Right lobe of liver (tissue), 6 donors: ENCODE measurements around the gene SLC50A1. TPM values are rescaled to one million over a fixed set of nuclear protein-coding genes. Genes with fewer than 3 reads are reported as not detected.
"Not testable (repeated sequence)": the region's sequence is repeated elsewhere in the genome, so short reads cannot be mapped to it uniquely, and the experiment has no call there.

Experiments used
- ATAC-seq, 4 donors: fragments of 200-7000 bp; cut with Tn5 transposase; one replicate each; pipeline ENCODE4 v1.9.1; 2020; ENCODE audit warnings: mild to moderate bottlenecking in 4 of 4, moderate library complexity in 4 of 4
- DNase-seq, 3 donors: peaks; one replicate each; pipeline ENCODE4 v3.0.0-alpha.2; 2020
- H3K27ac ChIP-seq, 3 donors: fragments of 200-600 bp; one replicate each; pipeline ENCODE4 v1.8.0; 2022
- H3K27me3 ChIP-seq, 2 donors: fragments of 200-600 bp; one replicate each; pipeline ENCODE4 v1.8.0; 2022
- H3K36me3 ChIP-seq, 4 donors: fragments of 200-600 bp; sonication (generic) in 1 of 4; one replicate each; pipeline versions ENCODE4 v1.5.1 to v1.8.0; 2017 to 2022; ENCODE audit warnings: control low read depth in 1 of 4
- H3K4me1 ChIP-seq, 4 donors: fragments of 200-600 bp; sonication (generic) in 1 of 4; one replicate each; pipeline versions ENCODE4 v1.5.1 to v1.8.0; 2017 to 2022; ENCODE audit warnings: control low read depth in 1 of 4
- H3K4me3 ChIP-seq, 3 donors: fragments of 200-600 bp; one replicate each; pipeline ENCODE4 v1.8.0; 2022
- H3K9me3 ChIP-seq, 4 donors: fragments of 200-600 bp; sonication (generic) in 1 of 4; one replicate each; pipeline versions ENCODE4 v1.5.1 to v1.8.0; 2017 to 2022; ENCODE audit warnings: control low read depth in 1 of 4
- CTCF ChIP-seq, 4 donors: fragments of 200-600 bp in 3 of 4; fragments of 450-650 bp in 1 of 4; IDR thresholded peaks; one replicate each; pipeline versions ENCODE4 v1.5.1 to v1.8.0; 2016 to 2022; ENCODE audit warnings: antibody characterized with exemption in 4 of 4, mild to moderate bottlenecking in 2 of 4
- POLR2A ChIP-seq: fragments of 450-650 bp; IDR thresholded peaks from one replicate; pipeline ENCODE4 v1.6.1; 2017; ENCODE audit warnings: antibody characterized with exemption, mild to moderate bottlenecking
- WGBS: methylation state at CpG from one replicate; pipeline ENCODE4 v1.1.6; 2018; ENCODE audit warnings: low coverage, low lambda C conversion rate; ENCODE audit not compliant: insufficient coverage; ENCODE audit errors: missing lambda C conversion rate; 5-methylcytosine and 5-hydroxymethylcytosine counted together
- intact Hi-C, 2 donors: fragments of 100-400 bp; cut with DNase I; formaldehyde crosslinking; loops; one replicate each; pipeline versions ENCODE4 v1.11.2 to v1.14.1; 2022
- total RNA-seq, 6 experiments: library from RNA; depleted of rRNA in 2 of 6; stranded (reverse); fragments of >200 nt in 2 of 6; fragmentation: NEBNext Ultra II Directional in 3 of 6; extraction: Animal tissue kit (Norgen Biotek cat#: 25700) in 3 of 6; gene quantifications; one replicate each; pipeline versions ENCODE4 v1.1.0 to v1.2.4, GENCODE V29; 2016 to 2023
- donor health status: DM: no; HTN: yes; CAD: no.
- donor health status: DM: no; HTN: no; CAD: no.
- donor health status: DM: no; HTN: no; CAD: no.
- donor health status: DM: no; HTN: yes; CAD: no.
- donor health status: DM: no; HTN: yes; CAD: no.

The SLC50A1 gene
- total RNA-seq, 6 experiments from 2014 or later: 16.2 to 28.1 (median 24.4) TPM

DNA sequence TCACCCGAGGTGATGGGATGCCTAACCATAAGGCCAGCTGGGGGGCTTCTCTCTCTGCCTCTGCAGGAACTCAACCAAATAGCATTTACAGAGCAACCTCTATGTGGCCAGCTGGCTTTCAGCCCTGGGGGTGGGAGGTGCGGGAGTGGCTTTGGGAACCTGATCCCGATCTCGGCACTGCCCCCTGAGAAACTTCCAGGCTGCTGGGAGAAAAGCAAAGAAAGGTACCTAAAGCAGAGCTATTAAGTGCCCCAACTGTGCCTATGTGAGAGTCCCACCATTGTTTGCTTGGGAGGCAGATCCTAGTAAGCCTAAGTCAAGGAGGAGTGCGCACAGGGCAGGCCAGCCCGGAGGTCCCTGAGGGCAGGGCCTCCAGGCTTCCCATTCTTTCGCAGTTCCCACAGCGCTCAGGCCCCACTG is 30.4 kb downstream of the SLC50A1 start:
- intact Hi-C loops: loop anchor here (5.0 kb wide), 1 partner anchor 74 kb away; no protein-coding TSS in a partner anchor
- H3K9me3 ChIP-seq: no peaks in the 10 kb centered on the region
- TF ChIP-seq CTCF (IDR thresholded peaks at IDR 0.05) (no peak), POLR2A (no peak)
- H3K4me3 ChIP-seq: no peak overlapping the region
- ATAC-seq (no peak), DNase-seq (no peak)
- H3K27me3 ChIP-seq: no peaks in the 10 kb centered on the region
- 58% methylated on average over 2 of the region's 8 CpGs for WGBS
- H3K27ac ChIP-seq: peak overlapping the region in 1 of 3 donors; percentile 63
- peaks cover 0 to 4% (median 0%) of the 10 kb centered on the region in 4 donors for H3K4me1 ChIP-seq
- peaks cover 0 to 10% (median 5%) of the 10 kb centered on the region in 4 donors for H3K36me3 ChIP-seq

GRCh38 chr1:155166471-155167165 is 31.0 kb downstream of the SLC50A1 start:
- Histone ChIP-seq H3K9me3 (no peaks in the 10 kb centered on the region), H3K27me3 (no peaks in the 10 kb centered on the region), H3K4me3 (no peak overlapping the region), H3K27ac (peak overlapping the region in 1 of 3 donors; percentile 63), H3K4me1 (peaks cover 0 to 4% (median 0%) of the 10 kb centered on the region in 4 donors), H3K36me3 (peaks cover 0 to 10% (median 5%) of the 10 kb centered on the region in 4 donors)
- WGBS: 56% methylated on average over 7 of the region's 27 CpGs
- intact Hi-C loops: loop anchor here (5.0 kb wide), 1 partner anchor 74 kb away; no protein-coding TSS in a partner anchor
- DNase-seq: peak; percentile 59 to 72 (median 68)
- ATAC-seq: peak; percentile 31 to 64 (median 52)
- TF ChIP-seq POLR2A: no peak
- no peak for TF ChIP-seq CTCF (IDR thresholded peaks at IDR 0.05)

- Histone ChIP-seq H3K27me3 (no peaks in the 10 kb centered on the region), H3K9me3 (no peaks in the 10 kb centered on the region), H3K36me3 (peaks cover 0 to 10% (median 5%) of the 10 kb centered on the region in 4 donors), H3K4me3 (peak overlapping the region in 1 of 3 donors; percentile 10), H3K27ac (peak overlapping the region in 1 of 3 donors; percentile 36), H3K4me1 (peaks cover 0 to 6% (median 2%) of the 10 kb centered on the region in 4 donors)
- intact Hi-C loops: loop anchor here (5.0 kb wide), 1 partner anchor 75 kb away; no protein-coding TSS in a partner anchor
- WGBS: 2% methylated on average over 21 of the region's 28 CpGs
- TF ChIP-seq POLR2A (no peak), CTCF (IDR thresholded peaks at IDR 0.05) (peak; percentile 86 to 91 (median 86))
- peak; percentile 89 to 91 (median 90) for DNase-seq
- ATAC-seq: peak; percentile 86 to 90 (median 88)
Measured at GRCh38 chr1:155167166-155168104, 31.8 kb downstream of the SLC50A1 start.

DNA sequence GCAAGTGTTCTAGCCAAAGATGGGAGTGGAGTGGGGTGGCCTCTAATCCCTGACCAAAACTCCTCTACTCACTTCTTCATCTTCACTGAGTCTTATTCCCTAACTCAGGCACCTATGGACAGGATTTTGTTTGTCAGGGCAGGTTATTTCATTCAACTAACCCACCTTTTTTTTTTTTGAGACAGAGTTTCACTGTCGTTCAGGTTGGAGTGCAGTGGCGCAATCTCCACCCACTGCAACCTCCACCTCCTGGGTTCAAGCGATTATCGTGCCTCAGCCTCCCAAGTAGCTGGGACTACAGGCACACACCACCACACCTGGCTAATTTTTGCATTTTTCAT is 32.4 kb downstream of the SLC50A1 start:
- not testable (repeated sequence) for H3K36me3 ChIP-seq

More for the DNA sequence above, 32.4 kb downstream of the SLC50A1 start:
- not testable (repeated sequence) for H3K27ac ChIP-seq, H3K9me3 ChIP-seq, H3K4me3 ChIP-seq, H3K4me1 ChIP-seq, ATAC-seq, DNase-seq, H3K27me3 ChIP-seq
- 15% methylated on average over 4 of the region's 4 CpGs for WGBS
- intact Hi-C loops: loop anchor here (5.0 kb wide), 1 partner anchor 76 kb away; no protein-coding TSS in a partner anchor
